ENCODE results near the gene UTF1.

The UTF1 gene, protein sequence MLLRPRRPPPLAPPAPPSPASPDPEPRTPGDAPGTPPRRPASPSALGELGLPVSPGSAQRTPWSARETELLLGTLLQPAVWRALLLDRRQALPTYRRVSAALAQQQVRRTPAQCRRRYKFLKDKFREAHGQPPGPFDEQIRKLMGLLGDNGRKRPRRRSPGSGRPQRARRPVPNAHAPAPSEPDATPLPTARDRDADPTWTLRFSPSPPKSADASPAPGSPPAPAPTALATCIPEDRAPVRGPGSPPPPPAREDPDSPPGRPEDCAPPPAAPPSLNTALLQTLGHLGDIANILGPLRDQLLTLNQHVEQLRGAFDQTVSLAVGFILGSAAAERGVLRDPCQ

DNA sequence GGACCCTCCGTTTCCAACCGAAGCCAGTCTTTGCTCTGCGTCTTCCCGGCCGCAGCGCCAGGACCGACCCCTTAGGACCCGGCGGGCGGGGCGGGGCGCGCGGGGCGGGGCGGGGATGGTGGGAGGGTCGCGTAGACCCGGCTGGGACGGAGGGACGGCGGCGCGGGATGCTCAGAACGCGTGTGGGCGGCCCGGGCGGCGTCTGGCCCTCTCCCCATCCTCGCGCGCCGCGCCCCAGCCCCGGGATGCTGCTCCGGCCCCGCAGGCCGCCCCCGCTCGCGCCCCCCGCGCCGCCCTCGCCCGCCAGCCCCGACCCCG lies at the start of gene UTF1:
TSS of gene UTF1 (plus strand) at position 174 of the 318 bp plus-strand sequence. CDS start at position 246, 72 bp downstream.
- no peak for DNase-seq

DNA sequence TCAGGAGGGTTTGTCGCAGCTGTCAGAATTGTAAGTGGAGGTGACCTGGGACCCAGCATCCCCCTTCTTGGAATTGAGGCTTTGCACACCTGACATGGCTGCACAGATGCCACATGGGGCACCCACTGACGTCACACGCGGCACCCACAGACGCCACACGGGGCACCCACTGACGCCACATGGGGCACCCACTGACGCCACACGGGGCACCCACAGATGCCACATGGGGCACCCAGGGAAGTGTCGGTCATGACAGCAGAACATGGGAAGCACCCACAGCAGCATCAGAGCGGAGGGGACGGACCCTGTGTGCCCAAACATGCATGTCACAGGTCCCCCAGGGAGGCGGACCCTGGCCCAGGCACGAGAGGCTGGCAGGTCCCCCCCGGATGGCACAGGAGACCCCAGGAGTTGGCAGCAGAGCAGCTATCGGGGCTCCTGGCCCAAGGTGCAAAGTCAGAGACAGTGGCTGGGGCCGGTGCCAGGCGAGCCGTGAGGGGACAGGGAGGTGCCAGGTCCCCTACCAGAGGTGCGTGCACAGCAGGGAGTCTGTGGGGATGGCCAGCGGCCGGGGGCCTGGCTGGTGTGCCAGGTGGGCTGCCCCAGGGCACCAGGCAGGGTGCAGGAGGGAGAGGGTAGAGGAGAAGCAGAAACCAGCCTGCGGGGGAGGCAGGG lies 48.9 kb upstream of the UTF1 start:
- DNase-seq, result no peak

DNA sequence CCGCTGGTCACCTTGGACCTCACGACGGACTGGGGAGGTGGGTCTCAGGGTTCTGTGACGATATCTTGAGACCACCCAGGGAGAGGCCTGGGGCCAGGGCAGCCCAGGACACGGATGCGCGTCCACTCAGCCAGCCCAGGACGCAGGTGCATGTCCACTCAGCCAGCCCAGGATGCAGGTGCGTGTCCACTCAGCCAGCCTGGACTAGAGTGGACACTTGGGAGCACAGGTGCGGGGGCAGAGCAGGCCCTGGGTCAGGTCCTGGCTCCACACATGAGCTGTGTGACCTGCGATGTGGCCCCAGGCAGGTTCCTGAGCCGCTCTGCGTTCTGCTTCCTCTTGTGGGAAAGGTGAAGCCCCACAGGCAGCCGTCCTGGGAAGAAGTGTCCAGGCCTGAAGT lies 47.8 kb upstream of the UTF1 start:
- DNase-seq, result no peak

DNA sequence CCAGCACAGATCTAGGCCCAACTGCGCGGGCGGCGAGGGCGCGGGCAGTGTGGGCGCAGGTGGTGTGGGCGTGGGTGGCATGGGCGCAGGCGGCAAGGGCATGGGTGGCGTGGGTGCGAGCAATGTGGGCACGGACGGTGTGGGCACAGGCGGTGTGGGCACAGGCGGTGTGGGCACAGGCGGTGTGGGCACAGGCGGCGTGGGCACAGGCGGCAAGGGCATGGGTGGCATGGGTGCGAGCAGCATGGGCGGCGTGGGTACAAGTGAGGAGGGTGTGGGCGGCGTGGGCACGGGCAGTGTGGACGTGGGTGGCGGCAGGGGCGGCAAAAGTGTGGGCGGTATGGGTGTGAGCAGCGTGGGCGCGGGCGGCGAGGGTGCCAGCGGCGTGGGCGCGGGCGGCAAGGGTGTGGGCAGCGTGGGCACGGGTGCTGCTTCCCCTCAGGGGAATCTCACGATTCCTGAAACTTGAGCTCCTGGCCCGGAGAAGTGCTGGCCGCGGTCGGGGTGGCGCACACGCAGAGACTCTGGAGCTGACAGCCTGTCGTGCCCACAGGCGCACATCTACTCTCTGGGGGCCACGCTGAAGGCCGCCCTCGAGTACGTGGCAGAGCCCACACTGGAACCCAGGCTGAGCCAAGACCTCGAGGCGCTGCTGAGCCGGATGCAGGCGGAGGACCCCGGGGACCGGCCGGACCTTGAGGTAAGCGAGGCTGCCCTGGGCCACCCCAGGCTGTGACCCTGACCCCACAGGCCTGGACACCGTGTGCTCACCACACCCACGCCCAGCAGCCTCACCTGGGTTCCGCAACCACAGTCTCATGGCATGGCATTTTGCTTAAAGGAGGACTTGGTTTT lies 47.0 kb upstream of the UTF1 start:
- no peak for DNase-seq

DNA sequence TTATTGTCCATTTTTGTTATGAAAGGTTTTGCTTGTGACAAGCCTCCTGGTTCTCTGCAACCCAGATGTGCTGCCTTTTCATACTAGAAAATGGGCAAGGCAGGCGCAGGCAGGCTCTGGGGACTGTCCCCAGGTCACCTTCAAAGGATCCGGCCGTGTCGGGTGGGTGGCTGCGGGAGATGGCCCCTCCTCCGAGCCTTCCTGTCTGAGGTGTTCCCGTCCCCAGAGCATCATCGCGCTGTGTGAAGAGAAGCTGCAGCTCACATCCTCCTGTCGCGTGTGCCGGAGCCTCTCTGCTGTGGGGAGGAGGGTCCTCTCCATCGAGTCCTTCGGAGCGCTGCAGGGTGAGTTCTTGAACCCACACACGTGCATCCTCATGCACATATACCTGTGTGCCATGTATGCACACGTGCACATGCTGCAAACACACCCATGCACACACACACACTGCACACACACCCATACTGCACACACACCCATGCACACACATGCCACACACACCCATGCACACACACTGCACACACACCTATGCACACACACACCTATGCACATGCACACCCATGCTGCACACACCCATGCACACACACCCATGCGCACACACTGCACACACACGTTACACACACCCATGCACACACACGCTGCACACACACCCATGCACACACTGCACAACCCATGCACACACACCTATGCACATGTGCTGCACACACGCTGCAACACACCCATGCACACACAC lies 46.2 kb upstream of the UTF1 start:
- no peak for DNase-seq

DNA sequence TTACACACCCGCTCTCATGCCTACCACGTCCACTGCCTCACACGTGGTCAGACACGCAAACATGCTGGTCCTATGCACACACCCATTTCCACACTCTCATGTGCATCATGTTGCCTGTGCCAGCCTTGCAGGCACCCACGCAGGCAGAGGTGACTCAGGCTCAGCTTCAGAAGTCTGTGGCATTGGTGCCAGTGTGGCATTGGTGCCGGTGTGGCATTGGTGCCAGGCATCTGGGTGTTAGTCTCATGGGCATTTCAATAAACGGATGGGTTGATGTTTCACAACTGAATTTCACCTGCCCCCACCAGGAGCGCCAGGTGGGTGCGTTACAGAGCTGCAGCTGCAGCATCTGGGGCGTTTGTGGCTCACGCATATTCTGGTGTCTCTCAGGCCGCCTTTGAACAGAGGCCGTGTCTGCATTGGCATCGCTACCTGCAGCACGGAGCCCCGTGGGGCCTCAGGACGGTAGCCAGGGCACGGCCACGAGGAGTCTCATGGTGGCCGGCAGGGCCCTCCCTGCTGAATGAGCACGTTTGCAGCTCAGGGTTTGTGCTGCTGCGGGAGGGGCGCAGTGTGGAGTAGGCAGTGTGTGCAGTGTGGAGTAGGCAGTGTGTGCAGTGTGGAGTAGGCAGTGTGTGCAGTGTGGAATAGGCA lies 45.3 kb upstream of the UTF1 start:
- no peak for DNase-seq

DNA sequence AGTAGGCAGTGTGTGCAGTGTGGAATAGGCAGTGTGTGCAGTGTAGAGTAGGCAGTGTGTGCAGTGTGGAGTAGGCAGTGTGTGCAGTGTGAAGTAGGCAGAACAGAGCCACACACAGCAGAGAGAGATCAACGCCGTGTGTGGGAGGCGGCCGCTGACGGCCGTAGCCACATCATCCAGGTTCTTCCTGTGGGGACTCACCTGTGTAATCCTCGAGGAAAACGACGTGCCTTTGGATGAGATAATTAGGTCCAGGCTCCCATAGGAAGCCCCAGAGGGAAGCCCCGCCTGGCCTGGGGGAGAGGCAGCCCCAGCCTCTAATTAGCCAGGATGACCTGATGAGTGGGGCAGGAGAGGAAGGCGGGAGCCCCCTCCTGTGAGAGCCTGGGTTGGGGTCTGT lies 44.6 kb upstream of the UTF1 start:
- DNase-seq, result no peak

DNA sequence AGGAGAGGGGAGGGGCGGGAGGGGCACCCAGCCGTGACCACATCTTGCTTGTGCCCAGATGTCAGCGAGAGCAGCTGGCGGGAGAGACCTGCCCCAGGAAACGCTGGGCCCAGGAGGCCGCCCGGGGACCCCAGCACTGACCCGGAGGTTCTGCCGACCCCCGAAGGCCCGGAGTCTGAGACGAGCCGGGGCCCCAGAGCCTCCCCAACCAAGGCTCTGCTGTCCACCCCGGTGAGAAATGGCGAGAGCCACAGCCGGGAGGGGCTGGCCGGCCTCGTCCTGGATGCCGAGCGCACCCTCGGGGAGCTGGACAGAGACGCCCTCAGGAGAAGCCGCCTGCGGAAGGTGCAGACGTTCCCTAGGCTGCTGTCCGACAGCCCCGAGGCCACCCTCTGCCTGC lies 44.1 kb upstream of the UTF1 start:
- DNase-seq, result no peak

DNA sequence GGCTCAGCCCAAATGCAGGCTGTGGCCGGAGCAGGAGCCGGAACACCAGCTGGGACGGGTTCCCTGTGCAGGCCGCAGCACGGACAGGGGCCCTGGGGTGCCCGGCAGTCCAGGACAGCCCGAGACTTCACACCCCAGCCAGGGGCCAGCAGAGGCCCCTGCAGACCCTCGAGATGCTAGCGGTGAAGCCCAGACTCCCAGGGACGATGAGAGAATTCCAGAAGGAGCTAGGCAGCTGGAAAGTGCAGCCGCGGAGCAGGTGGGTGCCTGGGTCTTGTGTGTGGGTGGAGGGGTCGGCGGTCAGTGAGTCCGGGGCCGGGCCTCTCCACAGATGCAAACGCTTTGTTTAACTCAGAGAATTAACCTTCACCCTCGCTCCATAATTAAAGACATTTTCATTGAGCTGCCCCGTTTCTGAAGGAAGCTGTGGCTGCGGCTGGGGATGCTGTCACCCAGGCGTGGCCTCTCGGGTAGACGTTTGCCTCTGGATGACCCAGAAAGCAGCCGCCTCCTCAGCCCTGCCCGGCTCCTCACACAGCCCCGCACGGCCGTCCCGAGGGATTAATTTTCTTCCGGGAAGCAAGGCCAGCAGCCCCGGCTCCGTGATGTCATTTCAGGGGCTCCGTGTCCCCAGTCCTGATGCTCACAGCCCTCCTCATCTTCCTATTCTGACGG lies 43.5 kb upstream of the UTF1 start:
- no peak for DNase-seq

DNA sequence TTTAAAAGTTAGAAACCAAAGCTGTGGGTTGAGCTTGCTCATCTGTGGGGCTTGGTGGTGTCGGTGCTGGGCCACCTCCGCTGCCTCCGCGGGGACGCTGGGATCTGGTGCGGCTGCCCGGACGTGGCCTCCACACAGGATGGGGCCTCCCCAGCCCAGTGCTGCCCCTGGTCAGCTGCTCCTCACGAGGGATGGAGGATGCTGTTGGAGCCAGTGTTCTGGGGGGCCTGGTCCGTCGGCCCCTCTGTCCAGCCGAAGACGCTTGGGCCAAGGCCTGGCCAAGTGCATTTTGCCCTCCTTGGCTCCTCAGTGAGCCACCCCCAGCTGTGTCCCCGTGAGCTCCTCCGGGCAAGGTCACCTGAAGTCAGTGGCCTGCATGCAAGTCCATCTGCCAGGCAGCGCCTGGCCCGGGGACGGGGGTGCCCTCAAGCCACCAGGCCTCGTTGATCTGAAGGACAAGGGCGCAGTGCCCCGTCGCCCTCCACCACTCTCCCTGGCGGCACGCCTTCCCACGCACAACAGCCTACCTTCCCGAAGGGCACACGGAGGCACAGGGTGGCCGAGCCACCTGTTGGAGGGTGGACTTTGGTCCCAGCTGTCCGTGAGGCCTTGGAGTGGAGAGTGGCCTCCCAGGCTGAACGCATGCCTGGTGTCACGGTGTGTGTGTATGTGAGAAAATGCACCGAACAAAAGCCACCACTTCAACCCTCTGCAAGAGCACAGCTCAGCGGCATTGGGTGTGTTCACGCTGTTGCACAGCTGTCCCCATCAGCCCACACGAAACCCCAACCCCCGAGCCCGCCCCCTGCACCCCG lies 42.7 kb upstream of the UTF1 start:
- no peak for DNase-seq

DNA sequence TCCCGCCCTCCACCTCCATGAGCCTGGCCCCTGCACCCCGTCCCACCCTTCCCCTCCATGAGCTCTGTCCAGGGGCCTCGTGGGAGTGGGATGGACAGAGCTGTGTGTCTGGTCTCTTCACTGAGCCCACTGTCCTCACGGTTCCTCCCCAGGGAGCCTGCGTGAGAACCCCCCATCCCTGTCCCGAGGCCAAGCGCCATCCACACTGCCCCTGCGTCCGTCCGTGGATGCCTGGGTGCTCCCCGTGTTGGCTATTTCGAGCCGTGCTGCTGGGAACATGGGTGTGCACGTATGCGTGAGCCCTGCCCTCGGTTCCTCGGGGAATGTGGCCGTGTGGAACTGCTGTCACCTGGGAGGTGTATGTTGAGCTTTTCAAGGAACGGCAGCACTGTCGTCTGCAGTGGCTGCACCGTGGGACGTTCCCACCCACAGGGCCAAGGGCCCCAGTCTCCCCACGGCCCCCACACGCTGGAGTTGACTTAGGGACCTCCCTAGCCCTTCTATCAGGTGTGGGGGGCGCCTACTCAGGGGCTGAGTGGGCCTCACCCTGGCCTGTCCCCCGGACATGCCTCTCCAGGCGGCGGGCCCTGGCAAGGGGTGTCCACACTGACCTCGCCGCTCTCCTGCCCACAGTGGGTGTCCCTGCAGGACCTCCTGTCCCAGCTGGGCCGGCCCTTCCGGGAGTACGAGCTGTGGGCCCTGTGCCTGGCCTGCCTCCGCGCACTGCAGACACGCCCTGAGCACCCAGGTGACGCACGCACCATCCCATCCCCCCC lies 41.9 kb upstream of the UTF1 start:
- DNase-seq, result no peak

DNA sequence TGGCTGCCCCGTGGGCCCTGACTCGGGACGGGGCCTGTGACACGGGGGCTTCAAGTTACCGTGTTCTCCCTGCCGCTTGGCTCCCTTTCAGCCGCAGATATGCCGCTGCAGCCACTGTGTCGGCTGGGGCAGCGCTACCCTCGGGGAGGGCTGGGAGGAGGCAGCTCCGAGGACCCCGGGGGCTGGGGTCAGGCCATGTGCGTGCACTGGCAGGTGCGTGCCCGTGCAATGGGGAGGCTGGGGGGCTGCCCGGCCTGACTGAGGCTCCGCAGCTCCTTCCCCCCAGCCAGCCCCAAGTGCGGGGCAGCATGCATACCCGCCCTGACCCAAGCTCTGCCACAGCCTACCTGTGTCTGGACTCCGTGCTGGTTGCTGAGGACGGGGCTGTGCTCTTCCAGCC lies 40.8 kb upstream of the UTF1 start:
- DNase-seq, result no peak

DNA sequence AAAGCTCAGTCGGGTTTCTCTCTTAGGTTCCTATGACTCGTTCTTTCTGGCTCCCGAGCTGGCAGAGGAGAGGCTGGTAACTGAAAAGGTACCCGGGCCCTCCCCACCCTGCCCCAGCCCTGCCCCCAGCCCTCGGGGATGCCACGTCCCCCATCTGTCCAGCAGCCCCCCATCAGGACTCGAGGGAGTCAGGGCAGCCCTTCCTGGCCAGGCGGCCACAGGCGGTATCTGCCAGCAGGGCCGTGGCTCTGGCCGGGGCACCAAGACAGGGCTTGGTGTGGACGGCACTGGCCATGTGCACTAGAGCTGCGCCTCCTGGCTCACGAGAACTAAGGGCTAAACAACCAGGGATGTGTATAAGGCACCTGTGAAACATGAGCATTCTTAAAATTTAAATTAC lies 40.3 kb upstream of the UTF1 start:
- DNase-seq, result no peak

DNA sequence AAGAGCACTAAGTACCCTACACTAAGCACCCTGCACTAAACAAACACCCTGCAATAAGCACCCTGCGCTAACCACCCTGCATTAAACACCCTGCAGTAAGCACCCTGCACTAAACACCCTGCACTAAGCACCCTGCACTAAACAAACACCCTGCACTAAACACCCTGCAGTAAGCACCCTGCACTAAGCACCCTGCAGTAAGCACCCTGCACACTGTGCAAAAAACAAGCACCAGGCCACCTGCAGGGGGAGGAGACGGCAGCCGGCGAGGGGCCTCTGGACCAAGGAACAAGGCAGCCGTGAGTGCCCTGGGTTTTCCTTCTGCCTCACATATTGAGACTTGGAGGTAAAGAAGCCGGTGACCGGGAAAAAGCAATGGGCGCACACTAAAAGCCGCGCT lies 39.8 kb upstream of the UTF1 start:
- no peak for DNase-seq

DNA sequence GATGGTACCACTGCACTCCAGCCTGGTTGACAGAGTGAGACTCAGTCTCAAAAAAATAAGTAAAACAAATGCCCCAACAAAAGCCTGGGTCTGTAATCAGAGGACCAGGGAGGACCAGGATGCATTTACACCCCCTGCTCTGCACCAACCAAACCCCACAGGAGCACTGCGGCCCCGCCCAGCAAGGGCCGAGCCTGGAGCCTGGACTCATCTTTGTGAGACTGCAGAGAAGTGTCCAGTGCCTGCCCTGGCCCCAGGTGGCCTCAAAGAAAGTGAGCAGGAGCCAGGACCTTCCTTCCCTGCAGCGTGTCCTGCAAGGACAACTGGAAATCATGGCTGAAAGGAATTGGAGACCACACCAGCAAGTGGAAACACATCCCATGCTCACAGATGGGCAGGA lies 38.4 kb upstream of the UTF1 start:
- DNase-seq, result no peak

DNA sequence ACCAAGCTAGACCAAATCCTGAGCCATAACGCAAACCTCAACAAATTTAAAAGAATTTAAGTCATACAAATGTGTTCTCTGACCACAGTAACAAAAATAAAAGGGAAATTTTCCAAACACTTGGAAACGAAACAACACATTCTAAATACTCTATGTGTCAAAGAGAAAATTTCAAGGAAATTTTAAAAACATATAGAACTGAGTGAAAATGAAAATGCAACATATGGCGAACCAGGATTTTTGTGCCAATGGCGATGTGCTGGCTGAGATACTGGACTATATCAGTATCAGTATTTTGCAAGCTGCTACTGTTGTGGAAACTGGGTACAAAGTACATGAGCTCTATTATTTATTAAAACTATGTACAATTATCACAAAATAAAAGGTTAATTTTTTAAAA lies 35.9 kb upstream of the UTF1 start:
- DNase-seq, result no peak

DNA sequence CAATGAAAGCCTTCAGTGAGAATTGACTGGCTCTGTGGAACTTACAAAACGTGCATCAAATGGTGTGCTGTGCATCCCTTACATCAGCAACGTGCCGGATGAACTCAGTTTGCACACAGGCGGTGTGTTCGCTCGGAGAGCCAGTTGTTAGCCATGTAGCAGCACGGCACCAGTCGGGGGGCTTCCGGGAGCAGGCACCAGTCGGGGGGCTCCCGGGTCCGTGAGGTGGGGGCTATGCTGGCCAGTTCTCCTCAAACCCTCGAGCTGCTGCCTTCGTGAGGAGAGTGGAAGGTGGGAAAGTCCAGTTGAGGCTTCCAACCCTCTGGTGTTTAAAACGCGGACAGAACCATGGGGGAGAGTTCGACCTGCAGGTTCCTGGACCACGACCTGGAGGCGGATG lies 34.9 kb upstream of the UTF1 start:
- DNase-seq, result no peak

DNA sequence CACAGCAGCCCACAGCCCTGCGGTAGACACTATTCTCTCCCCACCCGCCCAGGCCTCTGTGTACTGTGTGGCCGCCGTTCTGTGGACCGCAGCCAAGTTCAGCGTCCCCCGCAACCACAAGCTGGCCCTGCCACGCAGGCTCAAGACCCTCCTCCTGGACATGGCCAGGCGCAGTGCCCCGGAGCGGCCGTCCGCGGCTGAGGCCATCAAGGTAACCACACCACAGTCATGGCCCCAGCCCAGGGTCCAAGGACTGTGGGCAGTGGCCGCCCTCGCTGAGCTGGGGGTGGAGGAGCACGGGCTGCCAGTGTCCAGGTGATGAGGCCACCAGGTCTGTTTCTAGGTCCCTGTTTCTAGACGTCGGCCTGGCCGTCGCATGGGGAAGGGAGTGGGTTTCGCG lies 34.4 kb upstream of the UTF1 start:
- no peak for DNase-seq

DNA sequence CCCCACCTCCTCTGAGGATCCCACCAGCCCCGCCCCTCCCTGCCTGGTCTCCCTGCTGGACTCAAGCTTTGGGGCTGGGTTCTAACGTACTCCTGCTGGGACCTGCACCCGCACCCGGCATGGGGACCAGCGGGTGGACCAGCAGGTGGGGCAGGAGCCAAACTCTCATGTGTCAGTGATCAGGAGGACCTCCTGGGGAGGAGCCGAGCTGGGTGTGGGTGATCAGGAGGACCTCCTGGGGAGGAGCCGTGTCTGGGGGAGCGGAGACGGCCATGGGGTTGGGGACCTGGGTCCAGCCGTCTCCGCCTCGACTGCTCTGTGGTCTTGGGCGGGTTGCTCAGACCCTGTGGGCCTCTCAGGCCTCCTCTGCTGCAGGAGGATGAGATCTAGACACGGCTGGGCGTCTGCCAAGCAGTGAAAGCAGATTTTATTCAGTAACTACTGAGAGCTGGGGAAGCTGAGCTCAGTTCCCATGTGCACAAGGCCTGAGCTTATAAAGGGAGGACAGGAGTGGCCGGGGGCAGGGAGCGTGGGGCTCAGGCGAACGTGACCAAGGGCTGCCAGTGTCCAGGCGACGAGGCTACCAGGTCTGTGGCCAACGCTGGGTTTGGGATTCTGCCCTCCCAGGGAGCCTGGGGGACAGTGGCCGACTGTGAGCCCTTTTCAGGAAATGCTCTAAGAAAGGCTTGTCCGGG lies 33.6 kb upstream of the UTF1 start:
- no peak for DNase-seq
